Neuronal stem cell (in vitro differentiated cells): ENCODE results near the gene ANGPTL4.
"Not testable (repeated sequence)": the region's sequence is repeated elsewhere in the genome, so short reads cannot be mapped to it uniquely, and the experiment has no call there.

Source experiments
- DNase-seq: peaks from one replicate; pipeline ENCODE4 v3.0.0-alpha.2; 2013; ENCODE audit warnings: low spot score
- H2AFZ ChIP-seq: one replicate; pipeline ENCODE4 v1.6.1; 2013; ENCODE audit warnings: mild to moderate bottlenecking, low read length, inconsistent platforms
- H2AK5ac ChIP-seq: 2 replicates; pipeline ENCODE4 v1.6.1; 2013; ENCODE audit warnings: low read depth, mild to moderate bottlenecking, inconsistent platforms, low read length, moderate library complexity, mixed read lengths
- H2BK120ac ChIP-seq: 2 replicates; pipeline ENCODE4 v1.6.1; 2013; ENCODE audit warnings: low read depth, mild to moderate bottlenecking, inconsistent platforms, low read length, moderate library complexity, mixed read lengths
- H2BK12ac ChIP-seq: one replicate; pipeline ENCODE4 v1.6.1; 2013; ENCODE audit warnings: low read length, inconsistent platforms
- H2BK15ac ChIP-seq: 2 replicates; pipeline ENCODE4 v1.6.1; 2013; ENCODE audit warnings: mild to moderate bottlenecking, low read length, inconsistent platforms, mixed read lengths
- H2BK5ac ChIP-seq: one replicate; pipeline ENCODE4 v1.6.1; 2013; ENCODE audit warnings: inconsistent platforms, mild to moderate bottlenecking, low read length, moderate library complexity
- H3K14ac ChIP-seq: one replicate; pipeline ENCODE4 v1.6.1; 2013; ENCODE audit warnings: low read length, inconsistent platforms
- H3K18ac ChIP-seq: 2 replicates; pipeline ENCODE4 v1.6.1; 2013; ENCODE audit warnings: low read length, inconsistent platforms
- H3K23ac ChIP-seq: 2 replicates; pipeline ENCODE4 v1.6.1; 2013; ENCODE audit warnings: low read depth, mild to moderate bottlenecking, mixed read lengths, low read length, inconsistent platforms; ENCODE audit not compliant: poor library complexity
- H3K27ac ChIP-seq: replicated peaks from 3 replicates; pipeline ENCODE4 v1.5.1; 2013; ENCODE audit warnings: low read length, inconsistent platforms
- H3K27me3 ChIP-seq, 3 experiments: 2 replicates each; pipeline ENCODE4 v1.6.1; 2013; ENCODE audit warnings: low read length in 3 of 3, mild to moderate bottlenecking in 2 of 3, inconsistent platforms in 1 of 3, low read depth in 1 of 3, mixed read lengths in 1 of 3, moderate library complexity in 1 of 3; ENCODE audit not compliant: control insufficient read depth in 3 of 3, insufficient read depth in 3 of 3
- H3K36me3 ChIP-seq, 2 donors: replicated peaks in 1 of 2; 2 replicates each; pipeline ENCODE4 v1.6.1; 2013; ENCODE audit warnings: low read length in 2 of 2; ENCODE audit not compliant: control insufficient read depth in 2 of 2, insufficient read depth in 2 of 2
- H3K4ac ChIP-seq: 2 replicates; pipeline ENCODE4 v1.6.1; 2013; ENCODE audit warnings: inconsistent platforms, mild to moderate bottlenecking, low read length, moderate library complexity
- H3K4me1 ChIP-seq, 2 donors: 1 replicate in 1 of 2; 2 replicates in 1 of 2; pipeline ENCODE4 v1.6.1; 2013; ENCODE audit warnings: low read length in 2 of 2, low read depth in 1 of 2; ENCODE audit not compliant: control insufficient read depth in 2 of 2, insufficient read depth in 1 of 2
- H3K4me2 ChIP-seq: one replicate; pipeline ENCODE4 v1.6.1; 2013; ENCODE audit warnings: mild to moderate bottlenecking, low read length, inconsistent platforms; ENCODE audit not compliant: insufficient read depth, poor library complexity, severe bottlenecking
- H3K4me3 ChIP-seq, 2 donors: 2 replicates each; pipeline ENCODE4 v1.5.1; 2013; ENCODE audit warnings: low read length in 2 of 2, mild to moderate bottlenecking in 2 of 2, inconsistent platforms in 1 of 2, moderate library complexity in 1 of 2
- H3K79me1 ChIP-seq: one replicate; pipeline ENCODE4 v1.6.1; 2013; ENCODE audit warnings: low read depth, mild to moderate bottlenecking, inconsistent platforms, low read length, moderate library complexity
- H3K9ac ChIP-seq: one replicate; pipeline ENCODE4 v1.6.1; 2013; ENCODE audit warnings: mild to moderate bottlenecking, low read depth, low read length, inconsistent platforms; ENCODE audit not compliant: poor library complexity
- H3K9me3 ChIP-seq, 2 donors: replicated peaks in 1 of 2; 2 replicates each; pipeline versions ENCODE3 to v1.6.1; 2013; ENCODE audit warnings: low read length in 2 of 2, mild to moderate bottlenecking in 2 of 2, inconsistent platforms in 1 of 2, low read depth in 1 of 2, mixed read lengths in 1 of 2, moderate library complexity in 1 of 2; ENCODE audit not compliant: control insufficient read depth in 2 of 2, insufficient read depth in 1 of 2
- H4K8ac ChIP-seq: one replicate; pipeline ENCODE4 v1.6.1; 2013; ENCODE audit warnings: low read depth, mild to moderate bottlenecking, inconsistent platforms, low read length, moderate library complexity
- H4K91ac ChIP-seq: one replicate; pipeline ENCODE4 v1.6.1; 2013; ENCODE audit warnings: low read length, low read depth, mild to moderate bottlenecking, inconsistent platforms; ENCODE audit not compliant: poor library complexity
- WGBS, 2 donors: extraction: QIAGEN DNeasy Blood & Tissue Kit; methylation state at CpG; one replicate each; pipeline ENCODE4 v1.1.7; 2013; ENCODE audit warnings: missing lambda C conversion rate in 2 of 2, mixed read lengths in 1 of 2; ENCODE audit not compliant: insufficient read length in 2 of 2, insufficient replicate concordance in 1 of 2; ENCODE audit errors: extremely low coverage in 2 of 2; 5-methylcytosine and 5-hydroxymethylcytosine counted together

ANGPTL4 gene

GRCh38 chr19:8403098-8403819, 39.3 kb downstream of the ANGPTL4 start:
- Histone ChIP-seq H3K23ac (no peak overlapping the region), H3K9ac (no peak overlapping the region)
- WGBS, 2 donors, result no CpG with 5 or more reads among the region's 44 CpGs

GRCh38 chr19:8403820-8404109, 39.8 kb downstream of the ANGPTL4 start:
- Histone ChIP-seq H3K36me3 (peaks cover 20 to 64% of the 10 kb centered on the region in 2 donors), H4K91ac (no peak overlapping the region), H3K9me3 (peaks cover 0 to 1% of the 10 kb centered on the region in 2 donors), H2BK12ac (no peak overlapping the region), H3K23ac (no peak overlapping the region), H2BK120ac (no peak overlapping the region), H3K18ac (no peak overlapping the region), H3K4me1 (no peaks in the 10 kb centered on the region), H2AFZ (no peak overlapping the region), H2AK5ac (no peak overlapping the region), H3K79me1 (peaks cover 15% of the 10 kb centered on the region), H3K27me3 (no peaks in the 10 kb centered on the region), H3K4me3 (no peak overlapping the region), H3K4ac (no peak overlapping the region), H3K9ac (no peak overlapping the region), H3K27ac (no peak overlapping the region), H3K14ac (no peak overlapping the region), H2BK5ac (no peak overlapping the region), H3K4me2 (no peak overlapping the region), H4K8ac (no peak overlapping the region), H2BK15ac (no peak overlapping the region)
- DNase-seq, result no peak
- WGBS, 2 donors, result no CpG with 5 or more reads among the region's 24 CpGs

More at GRCh38 chr19:8403098-8403819, 39.3 kb downstream of the ANGPTL4 start:
- Histone ChIP-seq H3K4me2 (no peak overlapping the region), H3K27me3 (no peaks in the 10 kb centered on the region), H2BK15ac (no peak overlapping the region), H3K9me3 (peaks cover 0 to 1% of the 10 kb centered on the region in 2 donors), H3K27ac (no peak overlapping the region), H4K8ac (no peak overlapping the region), H3K36me3 (peaks cover 20 to 67% of the 10 kb centered on the region in 2 donors), H2AK5ac (no peak overlapping the region), H3K4me1 (no peaks in the 10 kb centered on the region), H2BK5ac (no peak overlapping the region), H3K14ac (no peak overlapping the region), H2BK12ac (no peak overlapping the region), H3K18ac (peak overlapping the region; percentile 28), H2BK120ac (no peak overlapping the region), H4K91ac (no peak overlapping the region), H3K4ac (no peak overlapping the region), H3K79me1 (peaks cover 17% of the 10 kb centered on the region), H2AFZ (no peak overlapping the region), H3K4me3 (no peak overlapping the region)
- no peak for DNase-seq

- no CpG with 5 or more reads among the region's 18 CpGs for WGBS, 2 donors
- DNase-seq, result no peak
Measured at GRCh38 chr19:8404391-8405151, 40.6 kb downstream of the ANGPTL4 start.

GRCh38 chr19:8410718-8411117, 46.8 kb downstream of the ANGPTL4 start:
- H3K4me2 ChIP-seq, H2AFZ ChIP-seq, H3K27ac ChIP-seq, H3K9ac ChIP-seq, H2BK15ac ChIP-seq, H2AK5ac ChIP-seq, DNase-seq, H4K91ac ChIP-seq, H2BK12ac ChIP-seq, H3K14ac ChIP-seq, H3K23ac ChIP-seq, H3K4me1 ChIP-seq, H3K27me3 ChIP-seq, H3K4me3 ChIP-seq, H2BK120ac ChIP-seq, H4K8ac ChIP-seq, H3K79me1 ChIP-seq, H3K4ac ChIP-seq, H3K9me3 ChIP-seq, H3K36me3 ChIP-seq, H2BK5ac ChIP-seq, H3K18ac ChIP-seq: not testable (repeated sequence)
- WGBS, 2 donors, result no CpG with 5 or more reads among the region's 13 CpGs

More at GRCh38 chr19:8404391-8405151, 40.6 kb downstream of the ANGPTL4 start:
- Histone ChIP-seq H3K14ac (no peak overlapping the region), H2AK5ac (no peak overlapping the region), H3K36me3 (peaks cover 19 to 59% of the 10 kb centered on the region in 2 donors), H2BK15ac (no peak overlapping the region), H3K4me2 (no peak overlapping the region), H3K18ac (no peak overlapping the region), H3K27me3 (no peaks in the 10 kb centered on the region), H3K4me3 (no peak overlapping the region), H3K4ac (no peak overlapping the region), H2BK120ac (no peak overlapping the region), H4K91ac (no peak overlapping the region), H3K4me1 (no peaks in the 10 kb centered on the region), H2AFZ (no peak overlapping the region), H3K9ac (no peak overlapping the region), H2BK5ac (no peak overlapping the region), H3K27ac (no peak overlapping the region), H3K23ac (peak overlapping the region; percentile 52), H3K9me3 (peaks cover 0 to 1% of the 10 kb centered on the region in 2 donors), H4K8ac (no peak overlapping the region), H3K79me1 (peaks cover 11% of the 10 kb centered on the region), H2BK12ac (no peak overlapping the region)
